HG03175 (cell line): ENCODE results near the gene FGD2.

Experiments
- ATAC-seq: cut with Tn5 transposase; IDR thresholded peaks from one replicate; pipeline ENCODE4 v1.9.1; 2021; ENCODE audit warnings: mild to moderate bottlenecking, moderate library complexity; ENCODE audit not compliant: unreplicated experiment

Gene FGD2

DNA sequence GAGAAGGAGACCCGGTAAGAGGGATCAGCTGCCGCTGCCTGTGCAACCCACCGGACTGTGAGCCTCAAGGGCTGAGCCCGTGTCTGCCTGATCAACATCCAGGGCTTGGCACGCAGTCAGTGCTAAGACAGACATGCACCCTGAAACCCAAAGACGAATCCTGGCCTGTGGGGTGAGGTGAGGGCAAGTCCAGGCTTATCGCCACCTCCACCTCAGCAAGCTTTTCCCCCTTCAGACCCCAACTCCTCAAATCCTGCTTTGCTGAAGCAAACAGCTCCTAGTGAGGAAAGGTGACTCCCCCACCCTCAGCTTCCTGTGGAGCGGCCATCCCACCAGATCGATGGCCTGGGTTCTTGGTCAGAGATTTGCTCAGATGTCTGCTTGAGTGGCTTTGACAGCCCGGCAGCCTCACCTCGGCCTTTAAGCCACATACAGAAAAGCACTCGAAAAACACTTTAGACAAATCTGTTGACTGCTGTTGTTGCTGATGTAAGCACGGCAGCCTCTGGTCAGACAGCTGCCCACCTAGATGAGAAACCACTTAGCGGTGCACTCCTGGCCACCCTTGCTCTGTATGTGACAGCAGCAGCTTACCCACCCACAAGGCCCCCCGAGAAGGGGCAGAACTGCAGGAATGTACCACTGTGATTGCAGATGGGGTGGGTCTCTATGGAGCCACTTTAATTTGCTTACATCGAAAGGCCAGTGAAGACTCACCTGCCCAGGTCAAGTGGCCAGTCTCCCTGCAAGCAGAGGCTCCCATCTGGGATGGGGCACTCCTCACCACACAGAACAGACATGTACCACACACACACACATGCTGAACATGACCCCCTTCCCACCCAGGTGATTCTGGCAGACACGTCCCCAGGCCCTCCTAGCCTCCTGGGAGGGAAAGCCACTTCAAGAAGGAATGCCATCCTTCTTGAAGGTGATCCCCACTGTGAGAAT is 34.3 kb upstream of the FGD2 start:
- no peak for ATAC-seq

DNA sequence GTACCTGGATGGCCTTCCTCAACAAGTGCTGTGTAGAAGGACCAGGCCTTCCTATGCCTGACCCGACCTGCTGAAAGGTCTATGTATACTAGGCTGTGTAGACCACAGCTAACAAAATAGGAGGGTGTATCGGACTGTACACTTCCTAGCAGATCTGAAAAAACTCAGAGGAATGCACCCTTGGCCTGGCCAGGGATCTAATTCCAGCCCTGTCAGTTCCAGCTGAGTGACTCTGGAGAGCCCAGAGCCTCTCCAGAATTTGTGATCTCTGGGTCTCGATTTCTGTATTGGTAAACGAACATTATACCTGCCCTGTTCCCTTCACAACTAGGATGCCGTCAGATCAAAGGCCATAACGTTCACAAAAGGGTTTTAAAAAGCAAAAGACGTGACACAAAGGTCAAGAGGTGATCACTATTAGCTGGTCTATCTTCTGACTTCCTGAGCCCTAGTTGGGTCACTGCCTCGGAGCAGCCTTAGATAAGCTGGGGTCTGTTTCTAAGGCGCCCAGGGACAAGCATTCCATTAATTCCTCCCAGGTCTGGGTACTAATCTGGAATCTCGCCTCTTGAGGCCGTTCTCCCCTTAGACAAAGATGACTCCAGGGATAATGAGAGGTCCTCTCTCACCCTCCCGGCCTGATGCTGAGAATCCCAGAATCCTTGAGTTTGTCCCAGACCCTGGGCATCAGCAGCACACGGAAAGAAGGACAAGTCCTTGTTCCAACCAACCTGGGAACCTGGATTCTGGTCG is 33.4 kb upstream of the FGD2 start:
- ATAC-seq = no peak

DNA sequence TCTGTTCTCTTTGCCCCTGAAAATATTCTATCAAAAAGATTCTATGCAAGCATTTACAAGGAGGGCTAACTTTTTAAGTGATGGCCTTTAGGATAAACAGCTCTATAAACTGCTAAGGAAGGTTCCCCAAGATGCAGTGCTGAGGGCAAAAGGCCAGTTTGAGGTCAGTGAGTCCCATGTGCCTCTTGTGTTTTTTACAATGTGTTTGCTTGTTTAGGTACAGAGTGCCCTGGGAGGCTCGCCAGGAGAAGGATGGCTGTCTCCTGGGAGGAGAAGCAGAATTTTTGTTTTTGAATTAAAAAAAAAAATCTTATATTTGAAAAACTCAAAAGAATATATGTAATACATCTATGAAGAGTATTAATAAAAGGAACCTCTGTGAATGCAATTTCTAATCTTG is 32.3 kb upstream of the FGD2 start:
- ATAC-seq = no peak

DNA sequence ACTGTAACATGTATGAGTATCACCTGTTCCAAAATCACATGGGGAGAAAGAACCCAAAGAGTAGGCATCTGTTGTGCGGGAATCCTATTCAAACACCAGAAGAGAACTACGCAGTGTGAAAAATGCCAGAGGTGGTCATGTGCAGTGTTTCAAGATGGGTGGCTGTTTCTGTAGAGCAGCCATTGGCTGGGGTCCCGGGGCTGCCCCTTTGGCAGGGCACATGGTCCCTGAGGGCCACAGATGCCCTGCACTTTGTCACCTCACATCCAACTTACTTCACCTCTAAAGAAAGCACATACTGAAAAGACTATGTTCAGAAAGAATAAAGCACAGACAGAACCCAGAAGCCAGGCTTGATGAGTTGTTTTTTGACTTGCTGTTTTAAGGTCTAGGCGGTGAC is 31.8 kb upstream of the FGD2 start:
- ATAC-seq = no peak

DNA sequence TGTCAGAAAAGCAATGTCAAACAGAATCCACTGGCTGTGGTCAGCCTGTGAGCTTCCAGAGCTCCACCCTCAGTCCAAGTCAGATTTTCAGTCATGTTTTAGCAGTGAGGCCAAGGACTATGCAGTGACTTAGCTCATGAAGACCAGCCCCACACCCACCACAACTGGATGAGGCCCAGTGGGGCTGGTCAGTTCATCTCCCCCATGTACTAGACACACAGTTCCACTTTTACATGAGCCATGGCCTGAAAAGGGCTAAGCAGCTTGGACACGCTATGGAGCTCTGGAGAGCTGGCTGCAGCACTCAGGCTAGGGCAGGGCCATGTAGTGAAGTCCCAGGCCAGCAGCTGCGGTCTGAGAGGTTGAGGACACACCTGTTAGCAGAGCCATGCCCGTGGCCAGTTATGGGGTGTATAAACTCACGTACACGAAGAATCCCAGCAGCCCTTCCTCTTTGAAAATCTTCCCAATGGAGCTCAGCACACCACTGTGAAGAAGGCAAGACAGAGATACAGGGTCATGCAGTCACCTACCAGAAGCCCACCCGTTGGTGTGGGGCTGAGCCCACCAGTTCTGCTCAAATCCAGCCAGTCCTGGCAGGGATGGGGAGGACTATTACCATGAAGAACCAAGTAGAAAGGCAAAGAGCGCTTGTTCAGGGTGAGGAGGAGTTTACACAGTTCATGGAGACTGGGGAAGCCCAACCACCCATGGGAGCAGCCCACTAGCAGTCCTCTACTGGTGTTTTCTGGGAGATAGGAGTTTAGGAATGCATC is 30.0 kb upstream of the FGD2 start:
- no peak for ATAC-seq

DNA sequence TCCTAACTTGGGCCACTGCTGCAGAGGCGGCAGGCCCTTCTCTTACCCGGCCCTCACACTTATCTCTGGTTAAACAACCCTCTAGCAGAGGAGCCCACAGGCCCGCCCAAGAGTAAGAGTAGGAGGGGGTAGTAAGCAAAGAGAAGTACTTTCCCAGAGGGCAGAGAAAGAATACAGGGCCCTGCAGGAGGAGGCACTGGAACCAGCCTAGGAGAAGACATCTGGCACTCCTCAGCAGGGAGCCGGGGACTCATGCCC is 29.5 kb upstream of the FGD2 start:
- no peak for ATAC-seq

DNA sequence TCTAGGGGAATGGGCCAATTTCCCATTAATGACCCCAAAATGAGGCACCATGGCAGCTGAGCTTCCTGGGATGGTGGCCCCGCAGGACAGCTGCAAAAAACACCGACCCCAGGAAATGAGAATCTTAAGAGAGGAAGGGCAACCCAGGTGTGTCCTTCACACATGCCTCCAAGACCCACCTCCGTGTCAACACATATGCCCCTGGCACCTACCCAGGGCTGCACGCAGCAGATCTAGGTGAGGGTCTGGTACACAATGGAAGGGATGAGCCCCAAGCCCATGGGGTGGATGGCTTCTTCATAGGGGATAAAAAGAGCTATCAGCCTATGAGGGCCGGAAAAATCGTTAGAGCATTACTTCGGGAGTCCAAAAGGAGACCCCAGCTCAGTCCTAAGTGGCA is 28.9 kb upstream of the FGD2 start:
- ATAC-seq = no peak

DNA sequence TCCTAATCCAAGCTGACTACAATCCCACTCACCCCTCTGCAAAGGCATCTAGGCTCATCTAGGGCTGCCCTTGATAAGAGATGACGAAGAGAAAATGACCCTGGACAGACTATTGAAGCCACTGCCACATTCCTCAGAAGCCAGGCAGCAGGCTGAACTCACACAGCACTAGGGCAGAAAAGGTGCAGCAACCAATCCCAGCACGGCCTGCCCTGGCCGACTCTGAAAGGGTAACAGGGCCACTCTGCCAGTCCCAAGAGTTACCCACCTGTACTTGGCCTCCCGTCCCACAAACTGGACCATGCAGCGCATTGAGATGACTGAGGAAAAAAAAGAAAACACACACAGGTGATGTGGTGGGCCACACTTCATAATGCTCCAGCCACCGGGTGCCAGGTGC is 28.5 kb upstream of the FGD2 start:
- no peak for ATAC-seq

DNA sequence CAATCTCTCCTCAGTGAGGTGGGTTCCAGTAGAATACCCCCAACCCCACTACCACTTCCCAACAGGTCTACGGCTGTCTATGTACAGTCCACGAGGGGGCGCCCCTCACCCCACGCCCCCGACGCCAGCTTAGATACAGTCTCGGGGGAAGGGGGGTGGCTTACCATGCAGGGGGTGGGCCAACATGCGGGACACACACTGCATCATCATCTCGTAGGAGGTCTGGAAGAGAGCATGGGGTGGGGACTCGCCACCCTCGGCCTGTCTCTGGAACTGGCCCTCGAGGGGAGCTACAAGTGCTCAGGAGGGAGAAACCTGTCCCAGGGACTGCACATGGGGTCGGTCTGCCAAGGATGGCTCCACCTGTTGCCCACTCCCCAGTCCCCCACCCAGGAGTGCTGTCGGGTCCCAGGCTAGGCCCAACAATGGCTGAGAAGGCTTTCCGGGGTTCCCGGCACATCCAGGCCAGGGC is 27.9 kb upstream of the FGD2 start:
- ATAC-seq = no peak

DNA sequence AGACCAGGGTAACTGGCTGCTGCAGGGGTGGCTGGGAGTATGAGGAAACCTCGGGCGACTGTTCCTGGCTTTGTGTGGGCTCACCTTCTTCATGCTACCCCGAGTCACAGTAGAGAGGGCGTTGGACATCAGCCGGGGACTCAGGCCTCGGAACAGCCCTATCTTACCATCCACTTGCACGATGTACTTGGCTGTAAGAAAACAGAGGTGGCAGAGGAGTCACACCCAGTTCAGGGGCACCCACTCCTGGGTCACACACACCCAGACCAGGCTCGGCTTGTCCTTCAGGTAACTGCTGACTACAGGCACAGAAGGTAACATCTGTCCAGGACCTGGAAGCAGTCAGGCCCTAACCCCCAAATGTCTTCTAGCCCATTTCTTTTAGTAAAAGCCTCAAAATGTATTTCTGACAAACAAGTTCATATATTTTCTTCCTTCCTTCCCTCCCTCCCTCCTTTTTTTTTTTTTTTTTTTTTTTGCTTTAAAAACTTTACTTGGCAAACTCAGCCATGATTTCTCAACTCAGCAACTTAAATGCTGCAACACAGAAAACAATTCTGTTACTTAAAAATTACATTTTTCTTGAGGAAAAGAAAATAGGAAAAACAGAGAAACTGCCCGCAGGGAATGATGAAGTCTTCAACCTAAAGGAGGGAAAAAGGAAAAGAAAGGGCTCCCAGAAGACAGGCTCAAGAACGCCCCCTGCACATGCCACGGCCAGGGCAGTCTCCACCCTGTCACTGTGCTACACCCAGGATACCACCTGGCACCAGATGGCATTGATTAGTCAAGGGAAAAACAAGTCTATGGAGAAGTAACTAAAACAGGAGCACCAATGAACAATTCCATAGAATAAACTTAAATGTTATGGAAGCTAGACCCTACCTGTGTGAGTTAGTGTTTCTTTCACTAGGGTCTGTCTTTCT is 26.8 kb upstream of the FGD2 start:
- no peak for ATAC-seq

DNA sequence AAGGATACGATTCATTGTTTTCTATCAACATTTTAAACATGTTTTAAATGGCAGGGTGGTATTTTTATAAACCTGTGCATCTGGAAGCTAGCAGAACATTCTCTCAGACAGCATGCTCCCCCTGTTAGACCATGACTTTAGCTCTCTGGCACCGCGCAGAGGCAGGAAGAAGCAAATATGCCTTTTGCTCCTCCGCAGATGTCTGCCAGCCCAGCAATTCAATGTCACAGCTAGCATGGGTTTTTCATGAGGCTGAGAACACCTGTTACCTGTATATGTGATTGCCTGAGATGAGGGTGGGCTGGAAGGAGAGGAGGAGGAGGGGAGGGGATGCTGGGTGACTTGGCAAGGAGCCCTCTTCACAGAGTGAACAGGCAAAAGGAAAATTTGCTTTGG is 26.1 kb upstream of the FGD2 start:
- no peak for ATAC-seq

DNA sequence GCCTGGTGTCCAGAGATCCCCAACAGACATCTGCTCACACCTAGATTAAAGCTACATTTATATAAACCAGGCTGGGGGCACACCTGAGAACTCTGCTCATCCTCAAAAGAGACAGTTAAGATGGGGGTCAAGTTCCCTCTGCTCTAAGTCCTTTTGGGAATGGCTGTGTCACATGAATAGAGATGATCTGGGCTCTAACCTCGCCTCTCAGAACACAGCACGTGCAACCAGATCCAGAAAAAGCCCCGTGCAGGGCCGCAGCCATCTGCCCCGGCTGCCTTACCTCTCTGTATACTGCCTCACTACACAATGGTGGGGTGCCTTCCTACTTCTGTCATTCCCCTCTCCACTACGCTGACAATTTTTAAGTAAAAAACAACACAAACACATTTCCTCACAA is 25.3 kb upstream of the FGD2 start:
- ATAC-seq = no peak

DNA sequence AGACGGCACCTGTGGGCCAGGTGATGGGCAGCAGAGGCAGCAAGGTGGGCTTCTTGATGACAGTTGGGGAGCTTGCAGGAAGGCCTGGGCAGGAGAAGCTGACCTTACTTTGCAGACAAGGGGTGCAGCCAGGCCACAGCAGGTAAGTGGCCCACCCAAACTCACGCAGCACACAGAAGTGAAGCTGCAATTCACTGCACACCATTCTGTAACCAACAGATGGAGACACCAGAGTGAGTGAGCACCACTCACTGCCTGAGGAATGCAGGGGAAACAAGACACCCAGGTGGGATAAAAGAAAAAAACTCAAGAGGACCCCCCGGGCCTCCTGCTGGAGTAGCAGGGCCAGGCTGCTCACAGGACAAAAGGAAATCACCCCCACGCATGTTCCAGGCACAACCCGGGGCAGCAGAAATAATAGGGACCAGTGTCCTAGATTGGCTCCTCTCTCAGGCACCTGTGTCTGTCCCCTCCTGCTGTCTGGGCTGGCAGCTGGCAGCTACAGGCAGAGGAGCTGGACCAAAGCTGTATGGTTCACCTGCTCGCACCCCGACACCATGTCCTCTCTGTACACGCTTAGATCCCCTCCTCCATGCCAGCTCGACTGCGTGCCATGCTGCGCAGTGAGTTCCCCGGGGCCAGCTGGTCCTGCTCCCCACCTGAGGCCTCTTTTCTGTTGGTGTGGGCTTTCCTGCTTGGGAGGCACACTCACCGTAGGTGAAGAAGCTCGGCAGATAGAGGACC is 24.4 kb upstream of the FGD2 start:
- ATAC-seq = no peak

DNA sequence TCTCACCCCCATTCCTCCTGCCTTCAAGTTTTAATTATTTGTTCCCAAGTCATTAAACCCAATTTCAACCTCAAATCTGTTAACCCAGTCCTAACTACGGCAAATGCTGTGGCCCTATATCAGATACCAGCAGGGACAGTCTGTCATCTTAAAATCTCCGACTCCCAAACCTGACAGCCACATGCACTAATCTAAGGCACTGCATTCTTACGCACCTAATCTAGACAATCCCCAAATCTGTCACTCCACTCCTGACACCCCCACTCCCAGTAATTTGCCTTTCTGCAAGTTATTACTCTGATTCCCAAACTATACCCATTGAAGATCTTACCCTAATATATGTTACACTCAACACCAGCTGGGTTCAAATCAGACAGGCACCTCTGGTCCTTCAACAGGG is 21.9 kb upstream of the FGD2 start:
- no peak for ATAC-seq

DNA sequence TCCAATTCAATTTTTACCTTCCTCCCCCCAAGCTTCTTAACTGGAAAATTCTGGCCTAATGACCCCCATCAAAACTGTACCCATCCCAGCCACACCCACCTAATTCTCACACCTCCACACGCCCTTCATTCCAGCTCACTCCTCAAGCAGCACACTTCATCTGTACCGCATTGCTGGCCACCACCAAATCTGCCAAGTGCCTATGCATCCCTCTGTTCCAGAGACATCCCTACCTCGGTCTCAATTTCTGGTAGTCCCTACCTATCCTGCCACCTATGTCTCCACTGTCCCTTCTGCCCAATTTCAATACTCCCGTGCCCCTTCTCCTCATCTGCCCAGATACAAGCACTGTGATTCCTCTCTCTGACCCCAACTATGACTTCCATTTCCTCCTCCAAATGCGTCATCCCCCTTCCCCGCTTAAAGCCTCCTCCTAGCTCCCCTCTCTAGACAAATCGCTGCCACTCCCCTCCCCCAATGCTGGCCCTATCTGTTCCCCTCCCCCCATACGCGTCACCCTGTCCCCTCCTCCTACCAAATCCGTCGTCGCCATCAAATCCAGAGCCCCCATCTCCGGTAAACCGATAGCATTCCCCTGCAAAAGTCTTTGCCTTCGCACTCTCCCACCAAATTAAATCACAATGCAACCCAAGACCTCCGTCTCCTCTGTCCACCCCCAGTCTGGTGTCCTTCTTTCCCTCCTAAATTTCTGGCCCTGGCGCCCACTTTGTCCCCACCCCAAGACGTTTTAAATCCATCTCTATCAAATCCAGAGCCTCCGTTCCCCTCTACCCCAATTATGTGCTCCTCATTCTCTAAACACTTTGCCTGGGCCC is 20.7 kb upstream of the FGD2 start:
- no peak for ATAC-seq

DNA sequence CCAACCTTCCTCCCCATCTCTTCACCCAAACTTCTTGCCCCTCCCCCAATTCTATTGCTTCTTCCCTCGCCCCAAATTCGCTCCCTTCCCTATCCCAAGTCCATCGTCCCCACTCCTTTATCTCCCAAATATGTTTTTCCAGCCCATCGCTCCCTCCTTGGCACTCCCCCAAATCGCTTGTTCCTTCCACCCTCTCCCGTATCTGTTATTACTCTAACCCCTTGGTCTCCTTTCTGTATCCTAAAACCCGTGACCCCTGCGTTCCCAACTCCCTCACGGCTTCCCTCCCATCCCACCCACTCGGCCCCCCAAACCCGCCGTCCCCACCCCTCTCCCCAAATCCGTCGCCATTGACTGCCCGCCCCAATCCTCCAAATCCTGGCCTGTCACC is 20.0 kb upstream of the FGD2 start:
- no peak for ATAC-seq

DNA sequence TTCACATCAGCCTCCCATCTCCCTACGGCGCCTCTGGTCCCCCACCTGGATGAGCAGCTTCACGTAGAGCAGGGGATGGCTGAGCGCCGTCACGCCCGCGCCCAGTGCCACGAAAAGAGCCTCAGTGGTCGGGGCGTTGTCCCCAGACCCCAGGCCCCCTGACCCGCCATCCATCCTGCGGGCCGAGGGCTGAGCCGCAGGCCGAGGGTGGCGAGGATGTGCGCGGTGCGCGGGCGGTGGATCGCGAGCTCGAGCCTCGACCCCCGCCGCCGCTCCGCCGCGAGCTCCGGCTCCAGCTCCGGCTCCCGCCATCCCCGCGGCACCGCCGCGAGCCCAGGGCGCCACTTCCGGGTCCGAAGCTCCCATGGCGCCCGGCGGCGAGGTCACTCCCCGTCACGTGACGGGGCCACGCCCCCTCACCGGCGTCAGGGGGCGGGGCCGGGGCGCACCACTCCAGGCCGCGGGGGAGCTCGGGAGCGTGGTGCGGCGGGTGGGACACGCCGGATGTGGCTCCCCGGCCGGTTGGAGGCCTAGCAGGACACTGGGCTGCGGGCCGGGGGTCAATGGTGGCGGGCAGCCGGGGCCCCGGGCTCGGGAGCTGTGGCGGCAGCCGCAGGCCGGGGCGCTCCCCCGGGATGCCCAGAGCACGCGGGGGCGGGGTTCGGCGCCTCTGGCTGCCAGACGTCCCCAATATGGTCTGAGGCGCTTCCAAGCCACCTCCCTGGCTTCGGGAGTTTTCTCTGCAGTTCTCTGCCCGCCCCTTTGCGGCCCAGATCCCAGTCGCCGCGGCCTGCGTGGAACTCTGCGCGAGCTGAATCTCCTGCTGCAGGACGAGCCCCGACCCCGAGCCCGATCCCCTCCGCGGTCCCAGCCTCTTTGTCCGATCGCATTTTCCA is 19.4 kb upstream of the FGD2 start, which contains the start of gene MTCH1:
TSS of gene MTCH1 (minus strand) at position 389 of the 896 bp plus-strand sequence. CDS start at position 366, 23 bp downstream.
- peak; percentile 77 for ATAC-seq

DNA sequence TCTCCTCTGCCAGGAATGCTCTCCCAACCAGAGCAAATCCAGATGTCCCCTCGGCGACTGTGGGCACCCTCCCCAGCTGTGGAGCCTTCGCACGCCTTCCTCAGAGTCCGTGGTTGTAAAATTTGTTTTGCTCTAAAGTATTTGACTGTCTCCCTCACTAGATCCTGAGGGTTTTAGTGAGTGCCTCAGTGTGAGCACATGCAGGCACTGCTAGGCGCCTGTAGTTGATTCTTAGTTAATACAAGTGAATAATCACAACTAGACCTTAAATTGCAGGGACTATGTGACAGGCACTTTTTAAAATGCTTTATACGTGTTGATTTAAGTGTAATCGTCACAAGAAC is 18.8 kb upstream of the FGD2 start:
- ATAC-seq = no peak
